Anterior cingulate cortex (tissue), 58 donors: Measurements from ENCODE around the gene ARHGAP45.
"Not testable (repeated sequence)": the region's sequence is repeated elsewhere in the genome, so short reads cannot be mapped to it uniquely, and the experiment has no call there.

Experiments
- DNase-seq, 58 donors: peaks; one replicate each; lab custom pipeline; 2025; lab: John Stamatoyannopoulos, UW

ARHGAP45 gene

DNA sequence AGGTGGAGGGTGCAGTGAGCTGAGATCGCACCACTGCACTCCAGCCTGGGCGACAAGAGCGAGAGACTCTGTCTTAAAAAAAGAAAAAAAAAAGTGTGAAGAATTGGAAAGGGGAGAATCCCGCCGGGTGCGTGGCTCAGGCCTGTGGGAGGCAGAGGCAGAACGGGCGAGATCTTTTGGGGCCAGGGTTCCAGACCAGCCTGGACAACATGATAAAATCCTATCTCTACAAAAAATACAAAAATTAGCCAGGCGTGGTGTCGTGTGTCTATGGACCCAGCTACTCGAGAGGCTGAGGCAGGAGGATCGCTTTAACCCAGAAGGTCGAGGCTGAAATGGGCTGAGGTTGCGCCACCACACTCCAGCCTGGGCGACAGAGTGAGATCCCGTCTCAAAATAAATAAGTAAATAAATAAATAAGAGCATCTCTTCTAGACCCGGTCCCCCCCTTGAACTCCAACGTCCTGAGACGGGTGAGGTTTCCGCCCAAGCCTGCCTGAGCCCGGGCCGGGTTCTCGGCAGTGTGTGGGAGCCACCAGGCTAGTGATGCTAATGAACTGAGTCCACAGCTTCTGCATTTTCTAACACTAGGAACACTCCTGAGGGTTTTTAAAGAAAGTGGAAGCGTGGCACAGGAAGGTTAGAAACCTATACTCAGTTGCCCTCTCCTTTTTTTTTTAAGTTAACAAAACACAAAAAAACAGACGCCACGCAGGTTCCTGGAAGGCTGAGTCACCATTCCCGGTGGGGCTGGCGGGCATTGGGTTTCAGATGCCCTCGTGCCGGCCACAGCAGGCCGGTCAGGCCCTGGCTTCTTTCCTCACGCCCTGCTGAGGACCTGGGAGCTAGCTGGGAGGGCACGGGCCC lies 58.9 kb downstream of the ARHGAP45 start:
- no peak for DNase-seq

DNA sequence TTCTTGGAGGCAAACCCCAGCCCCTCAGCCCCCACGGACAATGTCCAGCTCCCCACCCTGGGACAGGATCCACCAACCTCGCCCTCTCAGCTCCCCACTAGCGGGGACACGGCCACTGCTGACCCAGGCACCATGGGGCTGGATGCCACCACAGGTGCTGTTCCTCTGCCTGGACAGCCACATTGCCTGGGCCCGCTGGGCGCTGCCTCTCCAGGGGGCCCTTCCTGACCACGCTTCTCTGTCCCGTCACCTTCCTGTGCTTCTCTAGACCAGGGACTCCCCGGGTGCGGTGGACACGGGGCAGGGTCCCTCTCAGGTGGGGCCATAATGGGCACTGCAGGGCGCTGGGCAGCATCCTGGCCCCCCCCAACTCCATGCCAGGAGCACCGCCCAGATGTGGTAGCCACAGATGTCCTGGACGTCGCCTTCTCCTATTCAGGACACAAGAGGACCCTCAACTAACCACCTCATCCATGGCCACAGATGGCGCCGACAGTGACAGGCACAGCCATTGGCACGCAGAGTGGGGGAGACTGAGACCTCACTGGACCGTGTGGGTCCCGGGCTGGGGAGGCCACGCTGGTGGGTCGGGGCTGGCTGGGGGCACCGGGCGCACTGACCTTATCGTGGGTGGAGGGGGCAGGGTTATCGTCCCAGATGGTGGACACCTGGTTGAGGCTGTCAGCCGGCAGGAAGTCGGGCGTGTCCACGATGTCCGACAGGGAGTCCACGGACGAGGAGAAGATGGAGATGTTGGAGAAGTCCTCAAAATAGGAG lies 60.2 kb downstream of the ARHGAP45 start:
- DNase-seq, result no peak

- no peak for DNase-seq
Measured at GRCh38 chr19:1128106-1128505, 61.1 kb downstream of the ARHGAP45 start.

GRCh38 chr19:1129084-1129483 lies 62.1 kb downstream of the ARHGAP45 start:
- DNase-seq, result not testable (repeated sequence)

DNA sequence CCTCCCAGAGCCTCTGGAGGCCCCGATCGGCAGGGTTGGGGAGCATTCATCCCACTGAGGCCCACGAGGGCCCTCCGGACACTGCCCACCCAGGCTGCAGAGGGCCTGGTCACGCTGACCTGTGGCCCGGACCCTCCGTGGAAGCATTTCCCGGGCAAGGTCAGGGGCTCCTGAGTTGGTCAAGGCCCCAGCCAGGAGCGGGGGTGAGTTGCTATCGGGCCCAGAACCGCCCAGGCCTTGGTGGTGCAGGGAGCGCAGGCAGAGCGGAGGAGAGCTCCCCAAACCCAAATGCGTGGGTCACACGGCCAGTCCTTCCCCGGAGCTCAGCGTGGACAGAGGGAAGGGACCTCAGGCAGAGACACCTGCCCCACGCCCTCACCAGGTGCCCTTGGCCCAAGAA lies 62.6 kb downstream of the ARHGAP45 start:
- DNase-seq, result no peak

GRCh38 chr19:1130771-1131717 lies 64.1 kb downstream of the ARHGAP45 start:
- DNase-seq, result no peak

- peak in 33 of 58 donors; percentile 8 to 66 (median 25) for DNase-seq
Measured at GRCh38 chr19:1131718-1132551, 65.0 kb downstream of the ARHGAP45 start.

GRCh38 chr19:1132552-1133383 lies 65.8 kb downstream of the ARHGAP45 start:
- DNase-seq, result no peak

DNA sequence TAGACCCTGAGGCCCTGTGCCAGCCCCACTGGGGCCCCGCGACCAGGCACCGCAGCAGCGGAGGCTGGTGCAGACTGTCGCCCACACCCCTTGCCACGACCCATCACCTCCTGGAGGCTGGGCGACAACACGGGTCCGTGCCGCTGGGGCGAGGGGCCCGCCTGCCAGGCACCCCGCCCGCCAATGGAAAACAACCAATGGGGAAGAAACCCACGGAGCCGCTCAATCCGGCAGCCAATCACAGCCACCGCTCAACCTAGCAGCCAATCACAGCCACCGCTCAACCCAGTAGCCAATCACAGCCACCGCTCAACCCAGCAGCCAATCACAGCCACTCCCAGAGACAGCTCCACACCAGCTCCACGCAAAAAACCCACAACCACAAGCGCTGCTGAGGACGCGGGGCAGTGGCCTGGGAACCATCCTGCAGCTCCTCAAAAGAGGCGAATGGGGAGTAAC lies 66.5 kb downstream of the ARHGAP45 start:
- DNase-seq, result peak in 1 of 58 donors; percentile 26

- no peak for DNase-seq
Measured at GRCh38 chr19:1134431-1134830, 67.5 kb downstream of the ARHGAP45 start.

DNA sequence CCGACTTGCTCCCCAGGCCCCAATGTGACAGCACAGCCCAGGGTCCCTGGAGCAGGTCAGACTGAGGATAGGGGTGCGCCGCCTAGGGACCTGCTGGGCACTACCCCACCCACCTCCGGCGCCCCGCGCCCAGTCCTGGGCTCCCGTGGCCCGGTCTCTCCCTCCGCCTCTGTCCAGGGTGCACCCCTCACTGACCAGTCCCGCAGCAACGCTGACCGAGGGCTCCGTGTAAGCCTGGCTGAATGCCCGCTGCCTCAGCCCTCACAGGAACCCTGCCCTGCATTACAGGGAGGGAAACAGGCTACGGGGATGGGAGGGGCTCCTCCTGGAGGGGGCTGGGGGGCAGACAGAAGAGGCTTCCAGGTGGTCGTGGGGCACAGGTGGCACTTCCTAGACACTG lies 68.5 kb downstream of the ARHGAP45 start:
- DNase-seq, result no peak

DNA sequence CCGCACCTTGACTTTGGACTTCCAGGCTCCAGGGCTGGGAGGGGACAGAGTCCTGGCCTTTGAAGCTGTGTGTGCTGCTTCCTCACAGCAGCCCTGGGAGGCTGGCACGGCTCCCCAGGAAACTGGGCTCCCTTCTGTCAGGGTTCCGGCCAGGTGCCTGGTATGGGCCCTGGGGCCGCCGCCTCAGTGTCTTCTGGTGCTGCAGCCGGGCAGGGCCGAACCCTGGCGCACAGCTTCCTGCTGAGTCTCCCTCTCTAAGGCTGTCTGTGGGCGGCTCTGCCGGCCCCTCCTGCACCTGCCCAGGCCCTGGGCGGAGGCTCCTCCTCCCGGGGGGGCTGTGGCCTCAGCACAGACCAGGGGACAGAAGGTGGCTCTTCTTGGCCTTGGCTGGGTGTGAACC lies 69.2 kb downstream of the ARHGAP45 start:
- no peak for DNase-seq
